ENCODE results near the gene PDP2. TPM values are rescaled to one million over a fixed set of nuclear protein-coding genes. Genes with fewer than 3 reads are reported as not detected.

Gene PDP2
- total RNA-seq, 2 experiments from 2014 or later = 3.3 to 5.9 TPM

- intact Hi-C loops (cut with DNase I, micrococcal nuclease) = no loop called here
- DNase-seq = no peak
- ATAC-seq (ENCODE audit: poor library complexity) = no peak
- Histone ChIP-seq H3K4me1 (ENCODE audit: insufficient read depth, low read length) (peaks cover 11% of the 10 kb centered on the region), H3K9me3 (ENCODE audit: control insufficient read depth in 1 of 2, insufficient read depth in 1 of 2, low read length in 2 of 2) (no peaks in the 10 kb centered on the region), H3K36me3 (ENCODE audit: insufficient read depth, low read length) (no peaks in the 10 kb centered on the region), H3K4me3 (ENCODE audit: low read length) (no peak overlapping the region), H3K27me3 (ENCODE audit: control insufficient read depth in 1 of 2, insufficient read depth in 2 of 2, low read length in 2 of 2) (peaks cover 0 to 4% of the 10 kb centered on the region in 2 experiments), H3K27ac (ENCODE audit: low read depth in 1 of 2, low read length in 2 of 2) (no peak overlapping the region)
- H3K9me3 Mint-ChIP-seq = no peaks in the 10 kb centered on the region
- no peak overlapping the region for H3K4me3 Mint-ChIP-seq
- H3K4me1 Mint-ChIP-seq (ENCODE audit: low read depth) = peaks cover 6% of the 10 kb centered on the region
- no peaks in the 10 kb centered on the region for H3K36me3 Mint-ChIP-seq (ENCODE audit: low read depth)
- ChIA-PET POLR2A (no interaction called here), CTCF (interaction anchor here (1.7 kb wide), 1 partner anchor 39 kb away, joined by 5 read pairs; no protein-coding TSS in a partner anchor)
- H3K27me3 Mint-ChIP-seq = peaks cover 14% of the 10 kb centered on the region
- H3K27ac Mint-ChIP-seq = no peak overlapping the region
- TF ChIP-seq CTCF (IDR thresholded peaks at IDR 0.05) = no peak
Measured at GRCh38 chr16:66834746-66835145, 45.6 kb upstream of the PDP2 start.

- ATAC-seq (ENCODE audit: poor library complexity) = no peak
- peaks cover 0 to 4% of the 10 kb centered on the region in 2 experiments for H3K9me3 ChIP-seq (ENCODE audit: control insufficient read depth in 1 of 2, insufficient read depth in 1 of 2, low read length in 2 of 2)
- no peak for DNase-seq
- Mint-ChIP-seq H3K4me1 (ENCODE audit: low read depth) (peaks cover 7% of the 10 kb centered on the region), H3K36me3 (ENCODE audit: low read depth) (no peaks in the 10 kb centered on the region), H3K27ac (no peak overlapping the region), H3K9me3 (no peaks in the 10 kb centered on the region), H3K4me3 (no peak overlapping the region), H3K27me3 (peaks cover 52% of the 10 kb centered on the region)
- CTCF ChIA-PET = no interaction called here
- intact Hi-C loops (cut with DNase I, micrococcal nuclease) = no loop called here
- H3K27ac ChIP-seq (ENCODE audit: low read depth in 1 of 2, low read length in 2 of 2) = no peak overlapping the region
- peaks cover 21 to 28% of the 10 kb centered on the region in 2 experiments for H3K27me3 ChIP-seq (ENCODE audit: control insufficient read depth in 1 of 2, insufficient read depth in 2 of 2, low read length in 2 of 2)
- peaks cover 7% of the 10 kb centered on the region for H3K4me1 ChIP-seq (ENCODE audit: insufficient read depth, low read length)
- POLR2A ChIA-PET = no interaction called here
- no peak for TF ChIP-seq CTCF (IDR thresholded peaks at IDR 0.05)
- H3K36me3 ChIP-seq (ENCODE audit: insufficient read depth, low read length) = no peaks in the 10 kb centered on the region
- H3K4me3 ChIP-seq (ENCODE audit: low read length) = no peak overlapping the region
Measured at GRCh38 chr16:66840883-66841282, 39.4 kb upstream of the PDP2 start.

GRCh38 chr16:66841366-66841765 lies 38.9 kb upstream of the PDP2 start:
- Mint-ChIP-seq H3K36me3 (ENCODE audit: low read depth) (no peaks in the 10 kb centered on the region), H3K27me3 (peaks cover 57% of the 10 kb centered on the region), H3K4me1 (ENCODE audit: low read depth) (peaks cover 11% of the 10 kb centered on the region), H3K9me3 (no peaks in the 10 kb centered on the region), H3K27ac (no peak overlapping the region), H3K4me3 (no peak overlapping the region)
- peaks cover 7% of the 10 kb centered on the region for H3K4me1 ChIP-seq (ENCODE audit: insufficient read depth, low read length)
- ChIA-PET CTCF (no interaction called here), POLR2A (no interaction called here)
- DNase-seq (no peak), ATAC-seq (ENCODE audit: poor library complexity) (no peak)
- H3K27me3 ChIP-seq (ENCODE audit: control insufficient read depth in 1 of 2, insufficient read depth in 2 of 2, low read length in 2 of 2) = peaks cover 25 to 30% of the 10 kb centered on the region in 2 experiments
- no peak overlapping the region for H3K4me3 ChIP-seq (ENCODE audit: low read length)
- no peaks in the 10 kb centered on the region for H3K36me3 ChIP-seq (ENCODE audit: insufficient read depth, low read length)
- H3K9me3 ChIP-seq (ENCODE audit: control insufficient read depth in 1 of 2, insufficient read depth in 1 of 2, low read length in 2 of 2) = peaks cover 0 to 4% of the 10 kb centered on the region in 2 experiments
- TF ChIP-seq CTCF (IDR thresholded peaks at IDR 0.05) = no peak
- no peak overlapping the region for H3K27ac ChIP-seq (ENCODE audit: low read depth in 1 of 2, low read length in 2 of 2)
- intact Hi-C loops (cut with DNase I, micrococcal nuclease) = no loop called here

All from CD4-positive, alpha-beta T cell (primary cell).